MV-4-11 (cell line): ENCODE measurements around the gene PCDHGA1.

Experiments used
- DNase-seq: peaks from one replicate; lab custom pipeline; 2025; lab: John Stamatoyannopoulos, UW

Gene PCDHGA1

GRCh38 chr5:141490771-141491170, 160.5 kb downstream of the PCDHGA1 start:
- no peak for DNase-seq

DNA sequence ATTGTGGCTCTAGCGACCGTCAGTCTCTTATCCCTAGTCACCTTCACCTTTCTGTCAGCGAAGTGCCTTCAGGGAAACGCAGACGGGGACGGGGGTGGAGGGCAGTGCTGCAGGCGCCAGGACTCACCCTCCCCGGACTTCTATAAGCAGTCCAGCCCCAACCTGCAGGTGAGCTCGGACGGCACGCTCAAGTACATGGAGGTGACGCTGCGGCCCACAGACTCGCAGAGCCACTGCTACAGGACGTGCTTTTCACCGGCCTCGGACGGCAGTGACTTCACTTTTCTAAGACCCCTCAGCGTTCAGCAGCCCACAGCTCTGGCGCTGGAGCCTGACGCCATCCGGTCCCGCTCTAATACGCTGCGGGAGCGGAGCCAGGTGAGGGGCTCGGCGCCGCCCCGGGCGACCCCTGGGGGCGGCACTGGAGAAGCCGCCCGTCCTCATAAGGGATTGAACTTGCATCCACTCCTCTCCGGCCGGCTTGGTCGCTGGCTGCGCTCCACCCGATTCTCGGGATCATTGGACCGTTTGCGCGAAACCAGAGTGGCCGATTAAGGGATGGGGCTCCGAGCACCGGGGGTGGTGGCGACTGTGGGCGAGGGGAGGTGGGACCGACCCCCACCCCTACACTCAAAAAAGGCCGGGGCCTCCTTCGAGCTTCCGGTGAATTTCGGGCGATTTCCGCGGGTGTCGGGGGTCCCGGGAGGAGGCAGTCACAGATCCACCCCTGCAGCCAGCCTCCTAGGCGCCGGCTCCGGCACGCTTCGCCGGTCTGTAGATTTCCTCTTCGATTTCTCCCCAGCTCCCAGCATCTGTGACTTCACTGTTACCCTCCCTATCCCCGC, 161.2 kb downstream of the PCDHGA1 start:
- no peak for DNase-seq

- DNase-seq: no peak
These were observed 162.0 kb downstream of the PCDHGA1 start for GRCh38 chr5:141492168-141492885.

GRCh38 chr5:141493500-141494422, 163.4 kb downstream of the PCDHGA1 start:
- DNase-seq: no peak

DNA sequence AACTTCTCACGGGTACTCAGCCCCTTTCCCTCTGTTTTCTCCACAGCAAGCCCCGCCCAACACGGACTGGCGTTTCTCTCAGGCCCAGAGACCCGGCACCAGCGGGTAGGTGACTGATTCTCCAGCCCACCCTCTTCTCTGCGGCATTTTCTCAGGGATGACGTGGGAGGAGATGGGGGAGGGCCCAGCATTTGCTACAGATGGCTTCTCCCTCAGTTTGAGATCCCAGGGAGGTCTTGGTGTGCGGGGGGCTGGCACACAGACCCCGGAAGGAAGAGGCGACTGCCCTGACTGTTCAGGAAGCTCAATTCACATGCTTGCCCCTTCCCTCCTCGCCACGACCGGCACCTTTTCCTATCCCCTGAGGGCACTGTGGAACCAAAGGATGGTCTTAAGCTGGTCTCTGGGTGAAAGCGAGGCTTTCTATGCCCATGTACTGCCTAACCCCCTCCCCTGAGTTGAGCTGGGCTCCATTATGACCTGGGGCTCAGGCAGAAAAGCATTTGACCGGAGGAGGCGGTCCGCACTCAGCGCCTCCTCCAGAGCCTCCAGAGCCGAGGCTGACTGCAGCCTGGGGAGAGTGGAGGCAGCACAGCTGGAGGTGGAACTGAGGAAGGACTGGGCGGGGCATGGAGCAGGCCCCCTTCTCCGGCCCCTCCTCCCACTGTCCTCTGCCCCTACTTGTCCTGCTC, 164.6 kb downstream of the PCDHGA1 start:
- no peak for DNase-seq

DNA sequence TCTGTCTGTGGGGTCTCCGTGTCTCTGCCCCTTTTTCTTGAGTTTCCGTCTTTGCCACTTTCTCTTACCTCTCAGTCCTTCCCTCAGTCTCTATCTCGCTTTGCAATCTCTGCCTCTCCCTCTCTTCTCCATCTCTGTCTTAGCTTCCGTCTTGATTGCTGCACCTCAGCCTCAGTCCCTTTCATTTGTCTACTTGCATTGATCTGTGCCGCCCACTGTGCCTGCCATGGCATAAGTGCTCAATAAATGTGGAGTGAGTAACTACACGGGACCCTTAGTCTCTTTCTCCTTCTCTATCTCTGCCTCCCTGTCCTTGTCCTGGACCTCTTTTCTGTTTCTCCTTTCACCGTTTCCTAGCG, 165.1 kb downstream of the PCDHGA1 start:
- DNase-seq: no peak

GRCh38 chr5:141496038-141496437, 165.7 kb downstream of the PCDHGA1 start:
- DNase-seq: no peak

GRCh38 chr5:141501761-141502160, 171.4 kb downstream of the PCDHGA1 start:
- DNase-seq: no peak

DNA sequence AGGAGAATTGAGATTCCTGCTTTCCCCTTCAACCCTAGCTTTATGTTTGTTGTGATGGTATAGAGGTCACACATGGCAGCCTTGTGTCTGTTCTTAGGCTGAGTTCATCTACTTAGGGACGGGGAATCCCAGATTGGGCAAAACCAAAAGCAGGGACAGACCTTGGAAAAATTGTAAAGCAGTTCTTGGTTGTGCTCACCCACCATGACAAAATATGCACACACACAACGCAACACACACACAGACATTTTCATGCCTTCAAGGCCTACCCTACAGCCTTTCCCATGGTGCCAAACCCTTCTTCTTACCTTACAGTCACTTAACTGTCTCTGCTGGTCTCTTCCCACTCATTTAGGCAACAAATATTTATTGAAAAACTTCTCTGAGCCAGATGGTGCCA, 173.4 kb downstream of the PCDHGA1 start:
- DNase-seq: no peak

- DNase-seq: no peak
These were observed 173.9 kb downstream of the PCDHGA1 start for GRCh38 chr5:141504216-141504615.

GRCh38 chr5:141506381-141507155, 176.3 kb downstream of the PCDHGA1 start:
- no peak for DNase-seq

- peak; percentile 96 for DNase-seq
These were observed 177.2 kb downstream of the PCDHGA1 start for GRCh38 chr5:141507387-141508091.

- DNase-seq: no peak
These were observed 178.1 kb downstream of the PCDHGA1 start for GRCh38 chr5:141508440-141508797.

- peak; percentile 93 for DNase-seq
These were observed 178.7 kb downstream of the PCDHGA1 start for GRCh38 chr5:141508798-141509611.

DNA sequence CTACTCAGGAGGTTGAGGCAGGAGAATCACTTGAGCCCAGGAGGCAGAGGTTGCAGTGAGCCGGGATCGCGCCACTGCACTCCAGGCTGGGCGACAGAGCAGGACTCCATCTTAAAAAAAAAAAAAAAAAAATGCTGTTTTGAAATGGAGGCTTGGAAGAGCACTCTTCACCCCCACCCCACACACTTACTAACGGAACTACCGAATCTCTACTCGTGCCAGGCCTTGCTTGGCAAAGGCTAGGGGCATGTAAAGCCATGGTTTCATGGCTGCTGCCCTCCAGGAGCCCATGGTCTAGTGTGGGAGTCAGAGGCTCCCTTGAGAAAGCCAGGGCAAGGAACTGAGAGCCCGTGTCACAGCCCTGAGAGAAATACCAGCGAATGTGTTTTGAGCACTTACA, 179.8 kb downstream of the PCDHGA1 start:
- no peak for DNase-seq

DNA sequence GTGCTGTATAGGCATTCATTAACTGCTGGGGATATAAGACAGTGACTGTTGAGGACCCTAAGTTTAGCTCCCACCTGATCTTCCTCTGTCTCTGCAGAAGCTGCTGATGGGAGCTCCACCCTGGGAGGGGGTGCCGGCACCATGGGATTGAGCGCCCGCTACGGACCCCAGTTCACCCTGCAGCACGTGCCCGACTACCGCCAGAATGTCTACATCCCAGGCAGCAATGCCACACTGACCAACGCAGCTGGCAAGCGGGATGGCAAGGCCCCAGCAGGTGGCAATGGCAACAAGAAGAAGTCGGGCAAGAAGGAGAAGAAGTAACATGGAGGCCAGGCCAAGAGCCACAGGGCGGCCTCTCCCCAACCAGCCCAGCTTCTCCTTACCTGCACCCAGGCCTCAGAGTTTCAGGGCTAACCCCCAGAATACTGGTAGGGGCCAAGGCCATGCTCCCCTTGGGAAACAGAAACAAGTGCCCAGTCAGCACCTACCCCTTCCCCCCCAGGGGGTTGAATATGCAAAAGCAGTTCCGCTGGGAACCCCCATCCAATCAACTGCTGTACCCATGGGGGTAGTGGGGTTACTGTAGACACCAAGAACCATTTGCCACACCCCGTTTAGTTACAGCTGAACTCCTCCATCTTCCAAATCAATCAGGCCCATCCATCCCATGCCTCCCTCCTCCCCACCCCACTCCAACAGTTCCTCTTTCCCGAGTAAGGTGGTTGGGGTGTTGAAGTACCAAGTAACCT, 180.7 kb downstream of the PCDHGA1 start:
- DNase-seq: no peak

DNA sequence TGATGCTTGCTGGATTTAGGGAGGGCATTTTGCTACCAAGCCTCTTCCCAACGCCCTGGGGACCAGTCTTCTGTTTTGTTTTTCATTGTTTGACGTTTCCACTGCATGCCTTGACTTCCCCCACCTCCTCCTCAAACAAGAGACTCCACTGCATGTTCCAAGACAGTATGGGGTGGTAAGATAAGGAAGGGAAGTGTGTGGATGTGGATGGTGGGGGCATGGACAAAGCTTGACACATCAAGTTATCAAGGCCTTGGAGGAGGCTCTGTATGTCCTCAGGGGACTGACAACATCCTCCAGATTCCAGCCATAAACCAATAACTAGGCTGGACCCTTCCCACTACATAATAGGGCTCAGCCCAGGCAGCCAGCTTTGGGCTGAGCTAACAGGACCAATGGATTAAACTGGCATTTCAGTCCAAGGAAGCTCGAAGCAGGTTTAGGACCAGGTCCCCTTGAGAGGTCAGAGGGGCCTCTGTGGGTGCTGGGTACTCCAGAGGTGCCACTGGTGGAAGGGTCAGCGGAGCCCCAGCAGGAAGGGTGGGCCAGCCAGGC, 181.5 kb downstream of the PCDHGA1 start:
- DNase-seq: no peak

- DNase-seq: peak; percentile 17
These were observed 182.1 kb downstream of the PCDHGA1 start for GRCh38 chr5:141512390-141512910.
